Fibroblast of skin of back (primary cell): ENCODE measurements around the gene PDGFRB.
A peak's percentile ranks its signal among the peaks of the same experiment; 100 is the strongest.

Experiments used
- DNase-seq: peaks from one replicate; pipeline ENCODE4 v3.0.0-alpha.2; 2013

The PDGFRB gene

GRCh38 chr5:150181766-150182545 is 26.3 kb upstream of the PDGFRB start:
- DNase-seq, result no peak

DNA sequence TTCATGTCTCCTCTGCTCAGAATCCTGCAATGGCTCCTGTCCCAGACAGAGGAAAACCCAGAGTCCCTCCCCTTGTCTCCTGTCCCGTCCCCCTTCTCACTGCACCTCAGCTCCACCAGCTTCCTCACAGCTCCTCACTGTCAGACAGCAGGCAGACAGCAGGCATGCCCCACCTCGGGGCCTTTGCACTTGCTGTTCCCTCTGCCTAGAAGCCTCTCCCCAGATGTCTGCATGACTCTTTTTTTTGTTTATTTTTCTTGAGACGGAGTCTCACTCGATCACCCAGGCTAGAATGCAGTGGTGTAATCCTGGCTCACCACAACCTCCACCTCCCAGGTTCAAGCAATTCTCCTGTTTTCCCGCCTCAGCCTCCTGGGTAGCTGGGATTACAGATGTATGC is 25.4 kb upstream of the PDGFRB start:
- DNase-seq, result peak; percentile 45

DNA sequence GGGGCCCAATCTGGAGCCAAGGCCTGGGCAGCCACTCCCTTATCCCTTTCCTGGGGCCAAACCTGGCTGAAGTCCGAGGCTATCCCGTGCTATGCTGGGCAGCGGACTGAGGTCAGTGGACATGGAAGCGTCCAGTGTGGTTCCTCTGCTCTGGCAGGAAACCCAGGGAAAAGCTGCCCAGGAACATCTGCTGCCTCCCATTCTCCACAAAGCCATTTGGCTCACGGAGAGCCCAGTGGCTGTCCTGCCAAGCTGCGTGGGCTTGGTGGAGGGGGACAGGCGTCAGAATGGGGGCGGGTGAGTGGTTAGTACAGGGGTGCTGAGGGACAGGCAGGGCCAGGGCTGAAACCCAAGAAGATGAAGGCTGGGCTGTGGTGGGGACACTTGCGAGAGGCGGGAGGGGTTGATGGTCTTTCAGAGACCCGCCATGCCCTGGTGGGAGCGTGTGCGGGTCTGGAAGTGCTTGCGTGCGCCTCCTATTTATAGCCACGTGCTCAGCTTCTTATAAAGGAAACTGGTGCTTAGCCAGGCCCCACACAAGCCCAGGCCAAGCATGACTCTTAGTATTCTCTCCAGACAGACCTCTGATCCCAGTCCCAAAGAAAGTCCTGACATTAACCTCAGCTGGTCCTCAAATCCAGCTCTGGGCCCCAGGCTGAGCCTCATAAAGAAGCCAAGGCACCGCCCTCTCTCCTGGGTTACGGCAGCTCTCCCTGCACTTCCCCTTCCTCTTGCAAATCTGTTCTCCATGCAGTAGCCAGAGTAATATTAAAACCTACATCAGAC is 24.8 kb upstream of the PDGFRB start:
- no peak for DNase-seq

- DNase-seq, result no peak
These were observed 23.5 kb upstream of the PDGFRB start for GRCh38 chr5:150179019-150179620.

DNA sequence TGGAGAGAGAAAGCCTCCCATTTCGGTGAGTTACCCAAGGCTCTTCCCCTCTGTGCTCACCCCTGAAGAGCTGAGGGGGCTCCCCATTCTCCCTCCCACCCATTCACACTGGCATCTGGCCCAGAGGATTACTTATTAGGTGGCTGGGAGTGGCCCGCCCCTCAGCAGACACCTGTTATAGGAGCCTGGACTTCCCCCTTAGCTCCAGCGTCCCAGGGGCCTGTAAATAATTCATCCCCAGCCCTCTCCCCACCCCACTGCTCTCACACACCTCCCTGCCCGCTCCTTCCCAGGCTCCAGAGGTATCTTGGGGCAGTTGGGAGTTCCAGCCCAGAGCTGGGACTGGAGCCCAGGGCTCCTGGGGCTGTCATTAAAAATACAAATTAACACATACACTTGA is 22.6 kb upstream of the PDGFRB start:
- no peak for DNase-seq

DNA sequence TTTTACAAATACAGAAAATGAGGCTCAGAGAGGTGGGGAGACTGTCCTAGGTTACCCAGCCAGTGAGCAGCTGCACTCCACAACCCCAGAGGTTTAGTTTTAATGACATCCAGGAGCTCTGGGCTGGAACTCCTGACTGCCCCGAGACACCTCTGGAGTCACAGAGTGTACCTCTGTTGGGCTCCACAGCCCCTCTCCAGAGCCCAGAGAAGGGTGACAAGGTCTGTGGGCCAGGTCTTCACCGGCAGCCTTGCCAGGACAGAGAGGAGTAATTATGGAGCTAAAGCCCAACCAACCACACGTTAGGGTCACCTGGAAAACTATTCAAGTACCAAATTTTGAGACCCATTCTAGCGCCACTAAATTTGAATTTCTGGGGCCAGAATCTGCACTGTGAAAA is 22.1 kb upstream of the PDGFRB start:
- DNase-seq, result no peak

DNA sequence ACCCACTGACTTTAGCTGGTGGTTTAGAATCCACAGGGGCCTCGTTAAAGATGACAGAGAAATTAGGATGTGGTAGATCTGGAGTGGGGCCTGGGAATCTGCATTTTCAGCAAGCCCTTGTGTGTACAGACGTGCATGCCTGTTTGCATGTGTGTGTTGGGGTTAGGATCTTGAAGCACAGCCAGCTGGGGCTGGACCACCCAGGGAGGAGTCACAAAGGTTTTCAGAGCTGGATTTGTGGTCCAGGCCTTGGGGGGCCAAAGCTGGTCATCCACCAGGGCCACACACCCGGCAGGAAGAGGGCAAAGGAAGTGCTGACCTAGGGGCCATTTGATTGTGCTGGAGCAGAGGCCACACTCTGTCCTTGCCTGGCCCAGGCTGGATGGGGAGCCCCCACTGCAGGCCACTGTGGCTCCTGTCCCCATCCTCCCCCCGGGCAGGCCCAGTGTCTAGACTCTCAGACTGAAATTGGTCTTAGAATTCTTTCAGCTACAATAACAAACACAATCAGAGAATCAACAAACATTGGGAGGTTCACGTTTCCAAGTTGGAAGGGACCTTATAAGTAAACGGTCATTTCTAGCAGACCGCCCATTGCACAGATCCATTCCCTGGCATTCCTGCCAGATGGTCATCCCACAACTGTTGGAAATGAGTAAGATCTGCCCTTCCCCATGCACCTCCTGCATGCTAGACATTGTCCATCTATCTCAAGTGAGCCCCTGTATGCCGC is 21.3 kb upstream of the PDGFRB start:
- no peak for DNase-seq

GRCh38 chr5:150175536-150175935 is 19.9 kb upstream of the PDGFRB start:
- peak; percentile 52 for DNase-seq

GRCh38 chr5:150175076-150175475 is 19.4 kb upstream of the PDGFRB start:
- DNase-seq, result no peak

GRCh38 chr5:150174285-150174684 is 18.6 kb upstream of the PDGFRB start:
- no peak for DNase-seq

- no peak for DNase-seq
These were observed 17.5 kb upstream of the PDGFRB start for GRCh38 chr5:150173161-150173560.

- no peak for DNase-seq
These were observed 16.9 kb upstream of the PDGFRB start for GRCh38 chr5:150172556-150172955.

GRCh38 chr5:150172145-150172544 is 16.5 kb upstream of the PDGFRB start:
- no peak for DNase-seq

DNA sequence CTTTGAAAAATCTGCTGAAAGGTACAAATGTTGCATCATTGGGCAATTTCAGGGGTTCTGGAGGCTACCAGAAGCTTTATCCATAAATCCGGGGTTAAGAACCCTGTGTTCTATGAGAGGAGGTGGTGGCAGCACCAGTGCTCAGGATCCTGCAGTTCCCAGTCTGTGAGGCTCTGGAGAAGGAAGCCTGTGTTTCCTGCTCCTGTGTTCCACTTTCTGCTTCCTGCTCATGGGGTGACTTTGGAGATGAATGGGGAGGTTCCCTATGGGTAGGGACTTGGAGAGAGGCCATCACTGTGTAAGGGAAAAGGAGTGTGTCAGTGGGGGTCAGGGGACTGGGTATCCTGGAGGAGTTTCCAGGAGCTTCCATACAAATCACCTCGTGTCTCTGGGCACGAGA is 13.2 kb upstream of the PDGFRB start:
- DNase-seq, result no peak

- no peak for DNase-seq
These were observed 12.3 kb upstream of the PDGFRB start for GRCh38 chr5:150167908-150168307.

GRCh38 chr5:150167512-150167850 is 11.8 kb upstream of the PDGFRB start:
- DNase-seq, result no peak

- DNase-seq, result no peak
These were observed 11.2 kb upstream of the PDGFRB start, which contains the start of gene CDX1 for GRCh38 chr5:150166650-150167511. Gene CDX1, plus strand, starts transcription at chr5:150166778. Its CDS starts 99 bp downstream, at chr5:150166877.

DNA sequence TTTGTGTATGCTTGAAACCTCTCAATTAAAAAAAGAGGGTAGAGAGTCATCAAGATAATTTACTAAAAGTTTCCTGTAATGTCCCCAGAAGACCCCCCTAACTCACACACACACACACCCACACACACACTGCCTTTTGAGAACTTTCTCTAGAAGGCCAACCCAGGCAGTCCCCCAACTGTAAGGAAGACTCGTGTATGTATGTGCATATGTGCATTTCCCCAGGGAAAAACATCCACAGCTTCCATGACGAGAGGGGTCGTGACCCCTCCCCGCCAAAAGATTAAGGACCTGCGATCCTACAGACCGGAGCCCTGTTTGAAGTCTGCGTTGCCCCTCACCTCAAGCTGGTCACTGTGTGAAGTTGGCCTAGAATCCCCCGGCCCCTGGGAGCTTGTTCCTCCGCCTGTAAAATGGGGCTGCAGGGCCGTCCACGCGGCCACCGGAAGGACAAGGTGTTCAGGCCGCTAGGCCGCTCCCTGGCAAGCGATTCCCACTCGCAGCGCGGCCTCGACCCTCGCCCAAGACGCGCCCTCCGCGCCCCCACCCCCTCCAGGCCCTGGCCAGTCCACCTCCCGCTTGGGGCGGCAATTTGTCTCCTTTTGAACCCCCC is 10.5 kb upstream of the PDGFRB start:
- no peak for DNase-seq

GRCh38 chr5:150164211-150164980 is 8.8 kb upstream of the PDGFRB start:
- no peak for DNase-seq

GRCh38 chr5:150163547-150164059 is 8.0 kb upstream of the PDGFRB start:
- DNase-seq, result no peak
